Measurements from ENCODE around the gene HMGB2. TPM values are rescaled to one million over a fixed set of nuclear protein-coding genes. Genes with fewer than 3 reads are reported as not detected.

HMGB2 gene
- total RNA-seq = 100 to 1,000 TPM; 341 to 342 TPM
- polyA plus RNA-seq = 212 TPM

- Mint-ChIP-seq H3K4me3 (peak within 1 kb of the TSS; percentile 95 to 100 (median 98)), H3K36me3 (peaks cover 0 to 49% (median 3%) of the 10 kb centered on the region in 3 donors), H3K4me1 (peaks cover 27 to 41% (median 39%) of the 10 kb centered on the region in 3 donors), H3K27me3 (peaks cover 0 to 4% of the 10 kb centered on the region in 2 donors), H3K9me3 (no peaks in the 10 kb centered on the region), H3K27ac (peak within 1 kb of the TSS; percentile 88 to 99 (median 96))
- Histone ChIP-seq H3K4me3 (ENCODE audit: low read length) (peak within 1 kb of the TSS; percentile 94), H3K36me3 (ENCODE audit: insufficient read depth, low read length) (no peaks in the 10 kb centered on the region), H3K9me3 (ENCODE audit: low read length) (no peaks in the 10 kb centered on the region), H3K27me3 (ENCODE audit: insufficient read depth, low read length, poor library complexity, severe bottlenecking) (no peaks in the 10 kb centered on the region), H3K27ac (ENCODE audit: low read depth, low read length) (peak within 1 kb of the TSS; percentile 98), H3K4me1 (ENCODE audit: insufficient read depth, low read length) (peaks cover 22% of the 10 kb centered on the region)
- ChIA-PET CTCF (interaction anchor here (0.8 to 3.7 kb wide), 5 partner anchors 13 to 35 kb away, joined by 3 to 39 read pairs (median 5); partner anchors contain the start of gene SAP30), POLR2A (interaction anchor here (0.6 to 6.8 kb wide), 9 partner anchors 11 to 160 kb away, joined by 3 to 206 read pairs (median 3); partner anchors contain the start of gene SAP30)
- DNase-seq = peak; percentile 99 to 100 (median 99)
Measured at GRCh38 chr4:173334085-173334890, at the start of gene HMGB2. Gene HMGB2, minus strand, starts transcription at chr4:173334358. Its CDS starts 709 bp downstream, at chr4:173333649.

- H3K36me3 ChIP-seq (ENCODE audit: insufficient read depth, low read length) = no peaks in the 10 kb centered on the region
- POLR2A ChIA-PET = no interaction called here
- no peaks in the 10 kb centered on the region for H3K4me1 Mint-ChIP-seq
Measured at GRCh38 chr4:173382349-173382748, 48.2 kb upstream of the HMGB2 start.

GRCh38 chr4:173381610-173382009 lies 47.5 kb upstream of the HMGB2 start:
- Histone ChIP-seq H3K9me3 (ENCODE audit: low read length) (no peaks in the 10 kb centered on the region), H3K4me1 (ENCODE audit: insufficient read depth, low read length) (no peaks in the 10 kb centered on the region), H3K36me3 (ENCODE audit: insufficient read depth, low read length) (no peaks in the 10 kb centered on the region), H3K4me3 (ENCODE audit: low read length) (no peak overlapping the region), H3K27ac (ENCODE audit: low read depth, low read length) (no peak overlapping the region), H3K27me3 (ENCODE audit: insufficient read depth, low read length, poor library complexity, severe bottlenecking) (no peaks in the 10 kb centered on the region)
- Mint-ChIP-seq H3K27ac (no peak overlapping the region), H3K4me1 (no peaks in the 10 kb centered on the region), H3K27me3 (no peaks in the 10 kb centered on the region), H3K36me3 (peaks cover 0 to 2% (median 1%) of the 10 kb centered on the region in 3 donors), H3K9me3 (no peaks in the 10 kb centered on the region), H3K4me3 (no peak overlapping the region)
- ChIA-PET CTCF (no interaction called here), POLR2A (no interaction called here)
- no peak for DNase-seq

More at GRCh38 chr4:173382349-173382748, 48.2 kb upstream of the HMGB2 start:
- Mint-ChIP-seq H3K27me3 (no peaks in the 10 kb centered on the region), H3K27ac (no peak overlapping the region), H3K4me3 (no peak overlapping the region), H3K36me3 (peaks cover 0 to 2% (median 1%) of the 10 kb centered on the region in 3 donors), H3K9me3 (no peaks in the 10 kb centered on the region)
- DNase-seq = no peak
- no peak overlapping the region for H3K27ac ChIP-seq (ENCODE audit: low read depth, low read length)
- CTCF ChIA-PET = interaction anchor here (1.2 kb wide), 1 partner anchor 63 kb away, joined by 3 read pairs; no protein-coding TSS in a partner anchor
- H3K4me1 ChIP-seq (ENCODE audit: insufficient read depth, low read length) = no peaks in the 10 kb centered on the region
- H3K27me3 ChIP-seq (ENCODE audit: insufficient read depth, low read length, poor library complexity, severe bottlenecking) = no peaks in the 10 kb centered on the region
- H3K4me3 ChIP-seq (ENCODE audit: low read length) = no peak overlapping the region
- H3K9me3 ChIP-seq (ENCODE audit: low read length) = no peaks in the 10 kb centered on the region

DNA sequence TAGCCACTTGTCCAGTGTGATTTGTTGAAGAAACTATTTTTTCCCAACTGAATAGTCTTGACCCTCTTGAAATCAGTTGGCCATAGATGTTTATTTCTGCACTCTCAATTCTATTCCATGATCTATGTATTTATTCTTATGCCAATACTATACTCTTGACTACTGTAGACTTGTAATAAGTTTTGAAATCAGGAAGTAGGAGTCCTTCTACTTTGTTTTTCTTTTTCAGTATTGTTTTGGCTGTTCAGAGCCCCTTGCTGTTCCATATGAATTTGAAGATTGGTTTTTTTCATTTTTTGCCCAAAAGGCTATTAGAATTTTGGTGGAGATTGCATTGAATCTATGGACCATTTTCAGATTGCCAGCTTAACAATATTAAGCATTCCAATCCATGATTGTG lies 46.8 kb upstream of the HMGB2 start:
- Histone ChIP-seq H3K27ac (ENCODE audit: low read depth, low read length) (no peak overlapping the region), H3K27me3 (ENCODE audit: insufficient read depth, low read length, poor library complexity, severe bottlenecking) (no peaks in the 10 kb centered on the region), H3K9me3 (ENCODE audit: low read length) (no peaks in the 10 kb centered on the region), H3K4me3 (ENCODE audit: low read length) (no peak overlapping the region), H3K36me3 (ENCODE audit: insufficient read depth, low read length) (no peaks in the 10 kb centered on the region), H3K4me1 (ENCODE audit: insufficient read depth, low read length) (no peaks in the 10 kb centered on the region)
- no peak for DNase-seq
- H3K4me1 Mint-ChIP-seq = peaks cover 0 to 2% (median 1%) of the 10 kb centered on the region in 3 donors
- H3K27ac Mint-ChIP-seq = peak overlapping the region in 2 of 8 donors; percentile 24 to 51
- H3K9me3 Mint-ChIP-seq = no peaks in the 10 kb centered on the region
- H3K27me3 Mint-ChIP-seq = no peaks in the 10 kb centered on the region
- CTCF ChIA-PET = no interaction called here
- peaks cover 0 to 2% (median 1%) of the 10 kb centered on the region in 3 donors for H3K36me3 Mint-ChIP-seq
- no peak overlapping the region for H3K4me3 Mint-ChIP-seq
- POLR2A ChIA-PET = interaction anchor here (0.6 kb wide), 1 partner anchor 9 kb away, joined by 3 read pairs; no protein-coding TSS in a partner anchor

- ChIA-PET POLR2A (no interaction called here), CTCF (no interaction called here)
- Mint-ChIP-seq H3K36me3 (peaks cover 0 to 2% (median 1%) of the 10 kb centered on the region in 3 donors), H3K4me1 (peaks cover 0 to 6% (median 5%) of the 10 kb centered on the region in 3 donors), H3K4me3 (no peak overlapping the region), H3K27me3 (no peaks in the 10 kb centered on the region), H3K27ac (no peak overlapping the region), H3K9me3 (no peaks in the 10 kb centered on the region)
- Histone ChIP-seq H3K27ac (ENCODE audit: low read depth, low read length) (no peak overlapping the region), H3K9me3 (ENCODE audit: low read length) (no peaks in the 10 kb centered on the region), H3K36me3 (ENCODE audit: insufficient read depth, low read length) (no peaks in the 10 kb centered on the region), H3K27me3 (ENCODE audit: insufficient read depth, low read length, poor library complexity, severe bottlenecking) (no peaks in the 10 kb centered on the region), H3K4me3 (ENCODE audit: low read length) (no peak overlapping the region), H3K4me1 (ENCODE audit: insufficient read depth, low read length) (no peaks in the 10 kb centered on the region)
- DNase-seq = no peak
Measured at GRCh38 chr4:173379929-173380328, 45.8 kb upstream of the HMGB2 start.

DNA sequence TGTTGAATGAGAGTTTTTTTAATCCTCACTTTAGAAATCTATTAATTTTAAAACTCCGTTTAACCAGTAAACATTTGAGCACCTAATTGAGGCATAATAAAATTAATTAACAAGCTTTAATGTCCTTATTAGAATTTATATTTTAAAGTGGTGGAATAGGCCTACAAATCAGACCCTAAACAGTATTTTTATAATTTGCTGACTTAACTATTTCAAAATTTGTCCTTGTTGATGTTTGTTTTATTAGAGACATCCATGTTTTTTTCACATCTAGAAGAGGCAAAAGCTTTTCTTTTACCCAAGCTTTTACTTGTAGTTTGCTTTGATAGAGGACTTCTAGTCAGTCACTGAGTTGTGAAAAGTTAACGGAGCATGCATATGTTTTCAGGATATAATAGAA lies 40.4 kb upstream of the HMGB2 start:
- no peak for DNase-seq
- no peaks in the 10 kb centered on the region for H3K27me3 ChIP-seq (ENCODE audit: insufficient read depth, low read length, poor library complexity, severe bottlenecking)
- H3K36me3 ChIP-seq (ENCODE audit: insufficient read depth, low read length) = no peaks in the 10 kb centered on the region
- H3K27ac ChIP-seq (ENCODE audit: low read depth, low read length) = no peak overlapping the region
- CTCF ChIA-PET = interaction anchor here (1.3 kb wide), 1 partner anchor 42 kb away, joined by 4 read pairs; no protein-coding TSS in a partner anchor
- Mint-ChIP-seq H3K4me1 (peaks cover 10 to 26% (median 23%) of the 10 kb centered on the region in 3 donors), H3K36me3 (peaks cover 0 to 23% (median 0%) of the 10 kb centered on the region in 3 donors), H3K9me3 (no peaks in the 10 kb centered on the region), H3K4me3 (no peak overlapping the region), H3K27me3 (peaks cover 0 to 2% of the 10 kb centered on the region in 2 donors), H3K27ac (peak overlapping the region in 1 of 8 donors; percentile 33)
- H3K4me1 ChIP-seq (ENCODE audit: insufficient read depth, low read length) = peaks cover 4% of the 10 kb centered on the region
- no peak overlapping the region for H3K4me3 ChIP-seq (ENCODE audit: low read length)
- no peaks in the 10 kb centered on the region for H3K9me3 ChIP-seq (ENCODE audit: low read length)
- POLR2A ChIA-PET = interaction anchor here (1.2 kb wide), 1 partner anchor 41 kb away, joined by 3 read pairs; the partner anchor contains the start of gene HMGB2

- Histone ChIP-seq H3K27ac (ENCODE audit: low read depth, low read length) (peak overlapping the region; percentile 75), H3K9me3 (ENCODE audit: low read length) (no peaks in the 10 kb centered on the region), H3K27me3 (ENCODE audit: insufficient read depth, low read length, poor library complexity, severe bottlenecking) (no peaks in the 10 kb centered on the region), H3K36me3 (ENCODE audit: insufficient read depth, low read length) (no peaks in the 10 kb centered on the region), H3K4me1 (ENCODE audit: insufficient read depth, low read length) (peaks cover 8% of the 10 kb centered on the region), H3K4me3 (ENCODE audit: low read length) (peak overlapping the region; percentile 96)
- peaks cover 0 to 23% (median 0%) of the 10 kb centered on the region in 3 donors for H3K36me3 Mint-ChIP-seq
- H3K27me3 Mint-ChIP-seq = peaks cover 0 to 2% of the 10 kb centered on the region in 2 donors
- peaks cover 24 to 51% (median 44%) of the 10 kb centered on the region in 3 donors for H3K4me1 Mint-ChIP-seq
- ChIA-PET POLR2A (interaction anchor here (0.6 to 6.3 kb wide), 5 partner anchors 9 to 912 kb away, joined by 3 to 206 read pairs (median 3); partner anchors contain the start of genes CEP44, FBXO8 and HMGB2), CTCF (interaction anchor here (0.9 to 6.3 kb wide), 10 partner anchors 19 to 70 kb away, joined by 3 to 39 read pairs (median 4); partner anchors contain the start of gene HMGB2)
- DNase-seq = peak; percentile 29 to 72 (median 40)
- peak overlapping the region; percentile 72 to 95 (median 86) for H3K27ac Mint-ChIP-seq
- no peaks in the 10 kb centered on the region for H3K9me3 Mint-ChIP-seq
- peak overlapping the region; percentile 85 to 99 (median 94) for H3K4me3 Mint-ChIP-seq
Measured at GRCh38 chr4:173371292-173372192, 37.4 kb upstream of the HMGB2 start.
